Gastrocnemius medialis (tissue), 4 donors: ENCODE data around the gene SPTBN2.

ENCODE experiments used
- CTCF ChIP-seq, 5 experiments: fragments of 450-650 bp in 3 of 5; fragments of 200-600 bp in 2 of 5; sonication (generic) in 2 of 5; IDR thresholded peaks in 4 of 5; conservative IDR thresholded peaks in 1 of 5; 1 replicate in 4 of 5; 2 replicates in 1 of 5; pipeline ENCODE4 v1.5.1; 2016 to 2019; ENCODE audit warnings: antibody characterized with exemption in 5 of 5, mild to moderate bottlenecking in 3 of 5, moderate library complexity in 3 of 5
- POLR2A ChIP-seq, 2 donors: fragments of 450-650 bp; IDR thresholded peaks; one replicate each; pipeline ENCODE4 v1.6.1; 2017; ENCODE audit warnings: antibody characterized with exemption in 2 of 2, mild to moderate bottlenecking in 2 of 2, moderate library complexity in 2 of 2

DNA sequence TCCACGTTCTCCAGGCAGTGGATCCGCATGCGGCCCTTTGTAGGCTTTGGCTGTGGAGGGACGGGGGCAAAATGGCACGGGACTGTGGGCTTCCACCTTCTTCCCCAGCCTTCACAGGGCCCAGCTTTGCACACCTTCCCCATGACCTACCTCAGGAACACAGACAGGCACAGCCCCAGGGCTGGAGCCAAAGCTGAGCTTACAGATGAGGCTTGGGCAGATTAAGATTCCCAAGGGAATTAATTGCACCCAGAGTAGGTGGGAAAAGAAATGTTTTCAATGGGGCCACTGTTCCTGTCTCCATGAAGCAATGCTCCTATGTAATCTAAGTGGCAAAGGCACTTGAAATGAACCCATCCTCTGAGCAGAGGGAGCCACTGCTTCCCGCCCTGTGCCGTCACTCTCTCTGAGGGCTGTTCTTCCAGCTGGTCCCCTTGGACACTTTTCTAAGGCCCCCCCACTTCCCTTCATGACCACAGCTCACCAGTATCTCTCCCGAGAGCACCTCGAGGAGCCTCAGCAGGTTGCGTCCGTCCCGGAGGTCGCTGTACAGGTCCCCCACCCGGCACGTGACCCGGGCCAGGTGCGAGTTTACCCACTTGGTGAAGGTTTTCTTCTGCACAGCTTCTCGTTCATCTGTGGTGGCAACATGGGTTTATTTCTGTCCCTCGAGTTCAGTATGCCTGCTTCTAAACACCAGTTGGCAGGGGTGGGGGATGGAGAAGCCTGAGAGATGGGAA lies 13.5 kb downstream of the SPTBN2 start:
- TF ChIP-seq CTCF (IDR thresholded peaks at IDR 0.05 in 4 of 5, conservative IDR thresholded peaks at IDR 0.05 in 1 of 5), result no peak
- TF ChIP-seq POLR2A (IDR thresholded peaks at IDR 0.05), result no peak
